GM12801 (cell line): ENCODE results near the gene DUSP10.

Experiments
- CTCF ChIP-seq: IDR thresholded peaks from one replicate; pipeline ENCODE4 v1.5.1; 2011; ENCODE audit warnings: control low read depth; ENCODE audit not compliant: insufficient read length; ENCODE audit errors: extremely low read depth

Gene DUSP10

DNA sequence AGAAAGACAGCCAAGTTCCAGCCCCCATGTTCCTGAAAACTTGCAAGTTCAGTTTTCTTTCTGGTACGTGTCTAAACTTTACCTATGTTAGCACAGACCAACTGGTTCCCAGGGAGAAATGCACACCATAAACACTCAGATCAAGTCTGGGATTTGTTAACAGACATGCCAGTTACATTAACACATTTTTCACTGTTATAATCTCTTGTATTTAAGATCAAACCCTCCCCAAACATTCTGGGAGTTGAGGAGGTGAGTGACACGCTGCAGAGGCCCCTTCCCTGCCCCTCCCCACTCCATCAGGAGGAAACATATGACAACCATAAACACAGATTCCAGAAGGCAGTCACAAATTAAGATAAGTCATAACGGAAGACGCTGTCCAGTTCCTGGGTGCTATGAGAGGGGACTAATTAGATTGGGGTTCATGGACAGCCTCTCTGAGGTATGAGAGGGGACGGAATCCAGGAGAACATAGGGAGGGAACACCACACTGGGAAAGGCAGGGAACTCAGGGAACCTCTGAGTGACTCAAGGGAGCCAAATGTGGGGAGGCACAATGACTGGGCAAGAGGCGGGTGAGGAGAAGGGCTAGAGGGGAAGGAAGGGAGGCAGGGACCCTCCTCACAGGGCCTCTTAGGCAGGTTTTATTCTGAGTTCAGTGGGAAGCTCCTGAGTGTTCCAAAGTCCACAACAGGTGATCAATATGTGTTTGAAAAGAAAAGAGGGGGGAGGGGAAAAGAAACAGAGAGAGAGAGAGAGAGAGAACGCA, 25.0 kb downstream of the DUSP10 start:
- no peak for TF ChIP-seq CTCF

- TF ChIP-seq CTCF = no peak
Observed at GRCh38 chr1:221715321-221716169, 26.3 kb downstream of the DUSP10 start.

DNA sequence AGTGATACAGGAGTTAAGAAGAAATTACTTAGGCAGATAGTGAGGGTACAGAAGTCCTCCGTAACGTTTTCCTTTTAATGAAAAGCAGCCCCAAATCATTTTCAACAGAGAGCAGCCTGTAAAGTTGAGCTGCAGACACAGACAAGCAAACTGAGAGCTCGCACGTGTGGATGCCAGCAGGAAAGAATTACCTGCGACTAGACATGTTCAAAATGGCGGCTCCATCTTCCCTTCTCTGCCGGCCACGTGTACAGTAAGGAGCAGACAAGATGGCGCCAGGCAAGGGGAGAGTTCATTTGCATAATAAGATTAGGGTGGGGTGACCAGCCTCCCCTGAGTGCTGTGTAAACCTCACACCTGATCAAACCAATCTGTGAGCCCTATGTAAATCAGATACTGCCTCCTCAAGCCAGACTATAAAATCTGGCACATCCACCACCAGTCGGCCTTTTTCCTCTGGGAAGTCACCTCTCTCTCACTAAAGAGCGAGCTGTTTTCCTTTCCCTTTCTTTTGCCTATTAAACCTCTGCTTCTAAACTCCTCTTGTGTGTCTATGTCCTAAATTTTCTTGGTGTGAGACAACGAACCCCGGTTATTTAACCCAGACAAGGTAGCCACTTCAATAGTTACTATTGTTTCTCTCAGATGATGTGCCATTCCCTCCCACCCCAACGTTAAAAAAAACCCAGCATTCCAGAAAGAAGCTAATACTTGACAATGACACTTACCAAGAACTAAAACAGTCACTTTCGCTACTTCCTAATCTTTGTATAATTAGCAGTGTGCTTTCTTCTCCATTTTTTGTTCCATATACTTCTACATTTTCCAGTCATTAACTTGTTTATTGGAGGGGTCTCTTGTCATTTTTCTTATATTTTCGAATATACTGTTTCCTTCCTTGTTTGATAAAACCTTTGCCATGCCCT, 27.4 kb downstream of the DUSP10 start:
- no peak for TF ChIP-seq CTCF

DNA sequence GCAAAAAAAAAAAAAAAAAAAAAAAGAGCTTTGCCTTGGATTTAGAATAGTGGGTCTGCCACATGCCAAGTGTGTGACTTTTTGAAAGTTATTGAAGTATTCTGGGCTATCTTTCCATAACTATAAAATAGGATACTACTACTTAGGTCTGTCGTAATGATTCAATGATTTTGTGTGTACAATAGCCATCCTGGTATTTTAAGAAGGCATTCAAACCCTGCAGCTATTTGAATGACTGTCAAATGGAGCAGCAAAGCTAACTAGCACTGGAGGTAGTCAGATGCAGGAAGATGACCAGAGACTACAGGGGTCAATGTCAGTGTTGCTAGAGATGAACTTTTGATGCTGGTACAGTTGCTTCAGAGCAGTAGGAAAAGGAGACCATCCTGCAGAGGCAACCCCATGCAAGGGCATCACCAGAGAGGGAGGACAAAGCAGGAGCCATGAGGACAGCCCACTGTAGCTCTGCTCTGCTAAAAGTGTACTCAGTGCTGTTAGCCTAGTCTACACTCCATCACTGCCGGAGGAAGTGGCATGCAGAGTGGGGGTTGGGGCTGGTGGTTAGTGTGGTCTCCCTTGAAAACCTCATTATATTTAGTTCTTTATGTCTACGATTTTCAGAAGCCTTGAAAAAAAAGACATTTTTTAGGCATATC, 29.0 kb downstream of the DUSP10 start:
- no peak for TF ChIP-seq CTCF

GRCh38 chr1:221712198-221712684, 29.6 kb downstream of the DUSP10 start:
- TF ChIP-seq CTCF = no peak

- no peak for TF ChIP-seq CTCF
Observed at GRCh38 chr1:221711656-221712055, 30.2 kb downstream of the DUSP10 start.
